HepG2 (cell line): Measurements from ENCODE around the gene NT5C. TPM values are rescaled to one million over a fixed set of nuclear protein-coding genes. Genes with fewer than 3 reads are reported as not detected.

ENCODE experiments used
- CBX1 ChIP-seq: IDR thresholded peaks from one replicate; pipeline ENCODE4 v1.6.1; 2016; ENCODE audit warnings: antibody characterized with exemption, low read depth
- CBX2 ChIP-seq, 2 experiments: fragments of 200-600 bp in 1 of 2; sonication (generic); formaldehyde crosslinking in 1 of 2; IDR thresholded peaks; 2 replicates each; pipeline versions ENCODE4 v1.7.0 to v1.8.1; 2018 to 2022; ENCODE audit warnings: low read depth in 2 of 2, low read length in 1 of 2, mild to moderate bottlenecking in 1 of 2, missing genetic modification reagents in 1 of 2
- GLI4 ChIP-seq: sonication (generic); formaldehyde crosslinking; IDR thresholded peaks from 2 replicates; pipeline ENCODE4 v1.5.1; 2020; ENCODE audit warnings: missing genetic modification reagents, mild to moderate bottlenecking, moderate library complexity, borderline replicate concordance
- KDM6A ChIP-seq: IDR thresholded peaks from 2 replicates; pipeline ENCODE4 v1.6.1; 2016; ENCODE audit warnings: low read depth
- MIXL1 ChIP-seq: IDR thresholded peaks from 2 replicates; pipeline ENCODE4 v1.6.1; 2016
- PCBP1 ChIP-seq: fragments of 200-400 bp; formaldehyde crosslinking; IDR thresholded peaks from 2 replicates; pipeline ENCODE4 v1.6.1; 2017; ENCODE audit warnings: mild to moderate bottlenecking, low read depth, low read length, borderline replicate concordance
- REXO4 ChIP-seq: sonication (generic); formaldehyde crosslinking; IDR thresholded peaks from 2 replicates; pipeline ENCODE4 v1.8.0; 2022; ENCODE audit warnings: missing genetic modification reagents, mild to moderate bottlenecking, borderline replicate concordance
- TGIF2 ChIP-seq: IDR thresholded peaks from 2 replicates; pipeline ENCODE4 v1.6.1; 2016; ENCODE audit warnings: control low read depth, missing compliant biosample characterization
- ZC3H4 ChIP-seq: sonication (generic); formaldehyde crosslinking; IDR thresholded peaks from 2 replicates; pipeline ENCODE4 v1.4.0; 2020; ENCODE audit warnings: missing genetic modification reagents, borderline replicate concordance
- ZMYM4 ChIP-seq: sonication (generic); formaldehyde crosslinking; IDR thresholded peaks from 2 replicates; pipeline ENCODE4 v1.8.1; 2023; ENCODE audit warnings: mild to moderate bottlenecking, missing genetic modification reagents
- ZNF30 ChIP-seq: sonication (generic); formaldehyde crosslinking; IDR thresholded peaks from 2 replicates; pipeline ENCODE4 v1.5.0; 2020; ENCODE audit warnings: mild to moderate bottlenecking, missing genetic modification reagents
- polyA plus RNA-seq, 8 experiments: library from polyadenylated mRNA; depleted of rRNA in 3 of 8; stranded (reverse) in 7 of 8; unstranded in 1 of 8; fragments of >200 nt; fragmentation: Illumina TruSeq in 4 of 8; extraction: Trizol in 4 of 8; gene quantifications; 2 replicates each; pipeline versions ENCODE4 v1.2.1 to v1.2.3, GENCODE V29; 2011 to 2016; ENCODE audit warnings: low read depth in 4 of 8, missing spikeins in 1 of 8, mixed read lengths in 1 of 8; ENCODE audit not compliant: insufficient read depth in 1 of 8
- total RNA-seq, 5 experiments: library from RNA; depleted of rRNA; stranded (reverse); fragments of >200 nt; fragmentation: Illumina TruSeq; extraction: Trizol; gene quantifications; 2 replicates each; pipeline ENCODE4 v1.2.3, GENCODE V29; 2016; ENCODE audit warnings: low read depth in 1 of 5
- TF ChIP-seq, protein P1 (sequence below): sonication (generic); formaldehyde crosslinking; IDR thresholded peaks from 2 replicates; pipeline ENCODE4 v1.4.0; 2020; ENCODE audit warnings: missing genetic modification reagents, borderline replicate concordance
- TF ChIP-seq, protein P2 (sequence below): sonication (generic); formaldehyde crosslinking; IDR thresholded peaks from 2 replicates; pipeline ENCODE4; 2020; ENCODE audit warnings: missing genetic modification reagents, mild to moderate bottlenecking, borderline replicate concordance
- TF ChIP-seq, protein P3 (sequence below), 2 experiments: IDR thresholded peaks; 2 replicates each; pipeline ENCODE4 v1.6.1; 2011 to 2012; ENCODE audit warnings: low read length in 2 of 2, borderline replicate concordance in 1 of 2, low read depth in 1 of 2, mild to moderate bottlenecking in 1 of 2, moderate library complexity in 1 of 2
- TF ChIP-seq, protein P4 (sequence below): sonication (generic); formaldehyde crosslinking; IDR thresholded peaks from 2 replicates; pipeline ENCODE4 v1.4.0; 2020; ENCODE audit warnings: missing genetic modification reagents
- TF ChIP-seq, protein P5 (sequence below): sonication (generic); IDR thresholded peaks from 2 replicates; pipeline ENCODE4 v1.6.1; 2016; ENCODE audit warnings: low read depth, borderline replicate concordance

Gene NT5C
- total and polyA plus RNA-seq, 2 of the 13 experiments (the other 11 are each of a cell fraction or from before 2014, with no cell fraction given): 42.8 to 48.6 TPM

DNA sequence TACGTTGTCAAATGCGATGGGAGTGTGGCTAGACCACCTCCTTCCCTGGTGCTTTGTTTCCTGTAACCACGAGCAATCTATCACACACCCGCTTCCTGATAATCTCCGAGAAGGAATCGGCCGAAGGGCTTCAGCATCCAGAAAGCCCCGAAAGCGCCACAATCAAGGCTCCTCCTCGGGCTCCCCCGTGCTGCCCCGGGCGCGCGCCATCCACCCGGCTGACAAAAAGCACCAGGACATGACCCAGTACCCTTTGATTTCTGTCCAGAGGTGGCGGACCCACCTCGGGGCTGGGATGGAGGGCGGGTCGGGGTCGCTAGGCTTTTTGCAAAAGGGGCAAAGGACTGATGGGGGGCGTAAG is 22.5 kb downstream of the NT5C start (continued):
- no peak for TF ChIP-seq REXO4 (CRISPR knock-in tag)
- TF ChIP-seq CBX2 (IDR thresholded peaks at IDR 0.05; ENCODE audit: low read depth, low read length): no peak
- no peak for TF ChIP-seq CBX2 (CRISPR knock-in tag; IDR thresholded peaks at IDR 0.05; ENCODE audit: low read depth)
- TF ChIP-seq, protein P1, sequence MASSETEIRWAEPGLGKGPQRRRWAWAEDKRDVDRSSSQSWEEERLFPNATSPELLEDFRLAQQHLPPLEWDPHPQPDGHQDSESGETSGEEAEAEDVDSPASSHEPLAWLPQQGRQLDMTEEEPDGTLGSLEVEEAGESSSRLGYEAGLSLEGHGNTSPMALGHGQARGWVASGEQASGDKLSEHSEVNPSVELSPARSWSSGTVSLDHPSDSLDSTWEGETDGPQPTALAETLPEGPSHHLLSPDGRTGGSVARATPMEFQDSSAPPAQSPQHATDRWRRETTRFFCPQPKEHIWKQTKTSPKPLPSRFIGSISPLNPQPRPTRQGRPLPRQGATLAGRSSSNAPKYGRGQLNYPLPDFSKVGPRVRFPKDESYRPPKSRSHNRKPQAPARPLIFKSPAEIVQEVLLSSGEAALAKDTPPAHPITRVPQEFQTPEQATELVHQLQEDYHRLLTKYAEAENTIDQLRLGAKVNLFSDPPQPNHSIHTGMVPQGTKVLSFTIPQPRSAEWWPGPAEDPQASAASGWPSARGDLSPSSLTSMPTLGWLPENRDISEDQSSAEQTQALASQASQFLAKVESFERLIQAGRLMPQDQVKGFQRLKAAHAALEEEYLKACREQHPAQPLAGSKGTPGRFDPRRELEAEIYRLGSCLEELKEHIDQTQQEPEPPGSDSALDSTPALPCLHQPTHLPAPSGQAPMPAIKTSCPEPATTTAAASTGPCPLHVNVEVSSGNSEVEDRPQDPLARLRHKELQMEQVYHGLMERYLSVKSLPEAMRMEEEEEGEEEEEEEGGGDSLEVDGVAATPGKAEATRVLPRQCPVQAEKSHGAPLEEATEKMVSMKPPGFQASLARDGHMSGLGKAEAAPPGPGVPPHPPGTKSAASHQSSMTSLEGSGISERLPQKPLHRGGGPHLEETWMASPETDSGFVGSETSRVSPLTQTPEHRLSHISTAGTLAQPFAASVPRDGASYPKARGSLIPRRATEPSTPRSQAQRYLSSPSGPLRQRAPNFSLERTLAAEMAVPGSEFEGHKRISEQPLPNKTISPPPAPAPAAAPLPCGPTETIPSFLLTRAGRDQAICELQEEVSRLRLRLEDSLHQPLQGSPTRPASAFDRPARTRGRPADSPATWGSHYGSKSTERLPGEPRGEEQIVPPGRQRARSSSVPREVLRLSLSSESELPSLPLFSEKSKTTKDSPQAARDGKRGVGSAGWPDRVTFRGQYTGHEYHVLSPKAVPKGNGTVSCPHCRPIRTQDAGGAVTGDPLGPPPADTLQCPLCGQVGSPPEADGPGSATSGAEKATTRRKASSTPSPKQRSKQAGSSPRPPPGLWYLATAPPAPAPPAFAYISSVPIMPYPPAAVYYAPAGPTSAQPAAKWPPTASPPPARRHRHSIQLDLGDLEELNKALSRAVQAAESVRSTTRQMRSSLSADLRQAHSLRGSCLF (CRISPR knock-in tag): no peak
- TF ChIP-seq GLI4 (CRISPR knock-in tag): no peak
- TF ChIP-seq, protein P2, sequence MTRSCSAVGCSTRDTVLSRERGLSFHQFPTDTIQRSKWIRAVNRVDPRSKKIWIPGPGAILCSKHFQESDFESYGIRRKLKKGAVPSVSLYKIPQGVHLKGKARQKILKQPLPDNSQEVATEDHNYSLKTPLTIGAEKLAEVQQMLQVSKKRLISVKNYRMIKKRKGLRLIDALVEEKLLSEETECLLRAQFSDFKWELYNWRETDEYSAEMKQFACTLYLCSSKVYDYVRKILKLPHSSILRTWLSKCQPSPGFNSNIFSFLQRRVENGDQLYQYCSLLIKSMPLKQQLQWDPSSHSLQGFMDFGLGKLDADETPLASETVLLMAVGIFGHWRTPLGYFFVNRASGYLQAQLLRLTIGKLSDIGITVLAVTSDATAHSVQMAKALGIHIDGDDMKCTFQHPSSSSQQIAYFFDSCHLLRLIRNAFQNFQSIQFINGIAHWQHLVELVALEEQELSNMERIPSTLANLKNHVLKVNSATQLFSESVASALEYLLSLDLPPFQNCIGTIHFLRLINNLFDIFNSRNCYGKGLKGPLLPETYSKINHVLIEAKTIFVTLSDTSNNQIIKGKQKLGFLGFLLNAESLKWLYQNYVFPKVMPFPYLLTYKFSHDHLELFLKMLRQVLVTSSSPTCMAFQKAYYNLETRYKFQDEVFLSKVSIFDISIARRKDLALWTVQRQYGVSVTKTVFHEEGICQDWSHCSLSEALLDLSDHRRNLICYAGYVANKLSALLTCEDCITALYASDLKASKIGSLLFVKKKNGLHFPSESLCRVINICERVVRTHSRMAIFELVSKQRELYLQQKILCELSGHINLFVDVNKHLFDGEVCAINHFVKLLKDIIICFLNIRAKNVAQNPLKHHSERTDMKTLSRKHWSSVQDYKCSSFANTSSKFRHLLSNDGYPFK (CRISPR knock-in tag): no peak
- TF ChIP-seq, protein P3, sequence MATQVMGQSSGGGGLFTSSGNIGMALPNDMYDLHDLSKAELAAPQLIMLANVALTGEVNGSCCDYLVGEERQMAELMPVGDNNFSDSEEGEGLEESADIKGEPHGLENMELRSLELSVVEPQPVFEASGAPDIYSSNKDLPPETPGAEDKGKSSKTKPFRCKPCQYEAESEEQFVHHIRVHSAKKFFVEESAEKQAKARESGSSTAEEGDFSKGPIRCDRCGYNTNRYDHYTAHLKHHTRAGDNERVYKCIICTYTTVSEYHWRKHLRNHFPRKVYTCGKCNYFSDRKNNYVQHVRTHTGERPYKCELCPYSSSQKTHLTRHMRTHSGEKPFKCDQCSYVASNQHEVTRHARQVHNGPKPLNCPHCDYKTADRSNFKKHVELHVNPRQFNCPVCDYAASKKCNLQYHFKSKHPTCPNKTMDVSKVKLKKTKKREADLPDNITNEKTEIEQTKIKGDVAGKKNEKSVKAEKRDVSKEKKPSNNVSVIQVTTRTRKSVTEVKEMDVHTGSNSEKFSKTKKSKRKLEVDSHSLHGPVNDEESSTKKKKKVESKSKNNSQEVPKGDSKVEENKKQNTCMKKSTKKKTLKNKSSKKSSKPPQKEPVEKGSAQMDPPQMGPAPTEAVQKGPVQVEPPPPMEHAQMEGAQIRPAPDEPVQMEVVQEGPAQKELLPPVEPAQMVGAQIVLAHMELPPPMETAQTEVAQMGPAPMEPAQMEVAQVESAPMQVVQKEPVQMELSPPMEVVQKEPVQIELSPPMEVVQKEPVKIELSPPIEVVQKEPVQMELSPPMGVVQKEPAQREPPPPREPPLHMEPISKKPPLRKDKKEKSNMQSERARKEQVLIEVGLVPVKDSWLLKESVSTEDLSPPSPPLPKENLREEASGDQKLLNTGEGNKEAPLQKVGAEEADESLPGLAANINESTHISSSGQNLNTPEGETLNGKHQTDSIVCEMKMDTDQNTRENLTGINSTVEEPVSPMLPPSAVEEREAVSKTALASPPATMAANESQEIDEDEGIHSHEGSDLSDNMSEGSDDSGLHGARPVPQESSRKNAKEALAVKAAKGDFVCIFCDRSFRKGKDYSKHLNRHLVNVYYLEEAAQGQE (IDR thresholded peaks at IDR 0.05; ENCODE audit: borderline replicate concordance in 1 of 2, low read depth in 1 of 2, low read length in 2 of 2): no peak
- no peak for TF ChIP-seq KDM6A
- TF ChIP-seq, protein P4, sequence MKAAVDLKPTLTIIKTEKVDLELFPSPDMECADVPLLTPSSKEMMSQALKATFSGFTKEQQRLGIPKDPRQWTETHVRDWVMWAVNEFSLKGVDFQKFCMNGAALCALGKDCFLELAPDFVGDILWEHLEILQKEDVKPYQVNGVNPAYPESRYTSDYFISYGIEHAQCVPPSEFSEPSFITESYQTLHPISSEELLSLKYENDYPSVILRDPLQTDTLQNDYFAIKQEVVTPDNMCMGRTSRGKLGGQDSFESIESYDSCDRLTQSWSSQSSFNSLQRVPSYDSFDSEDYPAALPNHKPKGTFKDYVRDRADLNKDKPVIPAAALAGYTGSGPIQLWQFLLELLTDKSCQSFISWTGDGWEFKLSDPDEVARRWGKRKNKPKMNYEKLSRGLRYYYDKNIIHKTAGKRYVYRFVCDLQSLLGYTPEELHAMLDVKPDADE (CRISPR knock-in tag): no peak
- no peak for TF ChIP-seq ZMYM4 (CRISPR knock-in tag)
- TF ChIP-seq TGIF2 (CRISPR knock-in tag): 0 out of 2 replicates have a peak, but pooled peaks have one; percentile 29
- no peak for TF ChIP-seq CBX1
- no peak for TF ChIP-seq ZNF30
- no peak for TF ChIP-seq MIXL1 (CRISPR knock-in tag)
- TF ChIP-seq, protein P5, sequence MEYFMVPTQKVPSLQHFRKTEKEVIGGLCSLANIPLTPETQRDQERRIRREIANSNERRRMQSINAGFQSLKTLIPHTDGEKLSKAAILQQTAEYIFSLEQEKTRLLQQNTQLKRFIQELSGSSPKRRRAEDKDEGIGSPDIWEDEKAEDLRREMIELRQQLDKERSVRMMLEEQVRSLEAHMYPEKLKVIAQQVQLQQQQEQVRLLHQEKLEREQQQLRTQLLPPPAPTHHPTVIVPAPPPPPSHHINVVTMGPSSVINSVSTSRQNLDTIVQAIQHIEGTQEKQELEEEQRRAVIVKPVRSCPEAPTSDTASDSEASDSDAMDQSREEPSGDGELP: no peak
- no peak for TF ChIP-seq ZC3H4 (CRISPR knock-in tag)
- 0 out of 2 replicates have a peak, but pooled peaks have one; percentile 29 for TF ChIP-seq PCBP1
